Loucy (cell line): Measurements from ENCODE around the gene CNTROB.

Source experiments
- CTCF ChIP-seq: fragments of 200-600 bp; sonication (generic); conservative IDR thresholded peaks from 2 replicates; pipeline ENCODE4 v1.5.1; 2014; ENCODE audit warnings: mild to moderate bottlenecking, antibody characterized with exemption, low read length
- EZH2phosphoT487 ChIP-seq: fragments of 200-600 bp; IDR thresholded peaks from 2 replicates; pipeline ENCODE4 v1.6.1; 2018; ENCODE audit warnings: antibody characterized with exemption, mild to moderate bottlenecking, moderate library complexity, borderline replicate concordance

- TF ChIP-seq CTCF (no peak), EZH2phosphoT487 (no peak)
Measured at GRCh38 chr17:7971651-7972050, 39.6 kb downstream of the CNTROB start.
